ENCODE measurements around the gene TUT7. TPM values are rescaled to one million over a fixed set of nuclear protein-coding genes. Genes with fewer than 3 reads are reported as not detected.

Gene TUT7
- total RNA-seq, 1 experiment from 2014 or later = 36.1 TPM

- H3K9me2 ChIP-seq (ENCODE audit: insufficient read depth) = no peaks in the 10 kb centered on the region
- ChIA-PET CTCF (no interaction called here), POLR2A (ENCODE audit: unreplicated experiment) (no interaction called here)
- no peak overlapping the region for H2AFZ ChIP-seq
- H3K27ac ChIP-seq = no peak overlapping the region
- H3K36me3 ChIP-seq (ENCODE audit: low read depth) = no peaks in the 10 kb centered on the region
- peaks cover 8% of the 10 kb centered on the region; the same call in 1 of the 2 replicates for H3F3A ChIP-seq (ENCODE audit: insufficient read depth, low read depth)
- no peak overlapping the region for H3K4me3 ChIP-seq
- H3K4me1 ChIP-seq (replicated peaks; ENCODE audit: insufficient read depth) = peaks cover 17% of the 10 kb centered on the region
- H3K79me2 ChIP-seq (ENCODE audit: low read depth) = no peaks in the 10 kb centered on the region
- intact Hi-C loops (cut with micrococcal nuclease; ENCODE audit: unreplicated experiment) = no loop called here
- no peaks in the 10 kb centered on the region for H3K27me3 ChIP-seq (ENCODE audit: insufficient read depth, low read depth)
- no peaks in the 10 kb centered on the region for H3K9me3 ChIP-seq (ENCODE audit: insufficient read depth, low read depth)
- no peak overlapping the region for H3K4me2 ChIP-seq
- DNase-seq = no peak
- TF ChIP-seq CTCF (conservative IDR thresholded peaks at IDR 0.05) = no peak
- no TSS peak for BruUV-seq (replicated peaks)
- H4K20me1 ChIP-seq (ENCODE audit: insufficient read depth) = no peaks in the 10 kb centered on the region
These were observed 5.1 kb upstream of the TUT7 start for GRCh38 chr9:86359151-86359879.

- H3K36me3 ChIP-seq (ENCODE audit: low read depth) = peaks cover 7% of the 10 kb centered on the region; the same call in 1 of the 2 replicates
- no peak for TF ChIP-seq CTCF (conservative IDR thresholded peaks at IDR 0.05)
- no peak for TF ChIP-seq EZH2 (IDR thresholded peaks at IDR 0.05; ENCODE audit: low read depth)
- H3K27ac ChIP-seq = no peak overlapping the region
- CTCF ChIA-PET = no interaction called here
- H3F3A ChIP-seq (ENCODE audit: insufficient read depth, low read depth) = peaks cover 11% of the 10 kb centered on the region
- no peak overlapping the region; the same call in 1 of the 2 replicates for H2AFZ ChIP-seq
- no peak overlapping the region for H3K4me3 ChIP-seq
- H4K20me1 ChIP-seq (ENCODE audit: insufficient read depth) = no peaks in the 10 kb centered on the region
- H3K27me3 ChIP-seq (ENCODE audit: insufficient read depth, low read depth) = no peaks in the 10 kb centered on the region
- intact Hi-C loops (cut with micrococcal nuclease; ENCODE audit: unreplicated experiment) = no loop called here
- no TSS peak for BruUV-seq (replicated peaks)
- no peaks in the 10 kb centered on the region for H3K9me3 ChIP-seq (ENCODE audit: insufficient read depth, low read depth)
- peaks cover 18% of the 10 kb centered on the region for H3K79me2 ChIP-seq (ENCODE audit: low read depth)
- no peak overlapping the region for H3K4me2 ChIP-seq
- peaks cover 27% of the 10 kb centered on the region for H3K4me1 ChIP-seq (replicated peaks; ENCODE audit: insufficient read depth)
- DNase-seq = no peak
- no peaks in the 10 kb centered on the region for H3K9me2 ChIP-seq (ENCODE audit: insufficient read depth)
- POLR2A ChIA-PET (ENCODE audit: unreplicated experiment) = no interaction called here
These were observed 3.0 kb upstream of the TUT7 start for GRCh38 chr9:86356871-86357866.

GRCh38 chr9:86355814-86356213, 1.6 kb upstream of the TUT7 start:
- peaks cover 32% of the 10 kb centered on the region for H3K79me2 ChIP-seq (ENCODE audit: low read depth)
- BruUV-seq (replicated peaks) = no TSS peak
- peak; percentile 59 to 80 for DNase-seq
- ChIA-PET CTCF (interaction anchor here (0.5 kb wide), 1 partner anchor 88 kb away, joined by 6 read pairs; no protein-coding TSS in a partner anchor), POLR2A (ENCODE audit: unreplicated experiment) (no interaction called here)
- TF ChIP-seq EZH2 (IDR thresholded peaks at IDR 0.05; ENCODE audit: low read depth) (no peak), CTCF (conservative IDR thresholded peaks at IDR 0.05) (no peak; the same call in 1 of the 2 replicates)
- peak overlapping the region; percentile 57 for H3K27ac ChIP-seq
- peak overlapping the region; percentile 98 for H3K4me2 ChIP-seq
- no peaks in the 10 kb centered on the region for H3K9me2 ChIP-seq (ENCODE audit: insufficient read depth)
- peak overlapping the region; percentile 64; the same call in 1 of the 2 replicates for H3K4me3 ChIP-seq
- H4K20me1 ChIP-seq (ENCODE audit: insufficient read depth) = 0 out of 2 replicates have a peak, but pooled peaks cover 4% of the 10 kb centered on the region
- peaks cover 11% of the 10 kb centered on the region; the same call in 1 of the 2 replicates for H3K36me3 ChIP-seq (ENCODE audit: low read depth)
- H3K9me3 ChIP-seq (ENCODE audit: insufficient read depth, low read depth) = no peaks in the 10 kb centered on the region
- peaks cover 11% of the 10 kb centered on the region for H3F3A ChIP-seq (ENCODE audit: insufficient read depth, low read depth)
- intact Hi-C loops (cut with micrococcal nuclease; ENCODE audit: unreplicated experiment) = no loop called here
- no peaks in the 10 kb centered on the region for H3K27me3 ChIP-seq (ENCODE audit: insufficient read depth, low read depth)
- H2AFZ ChIP-seq = no peak overlapping the region
- H3K4me1 ChIP-seq (replicated peaks; ENCODE audit: insufficient read depth) = peaks cover 39% of the 10 kb centered on the region

All from PC-9 (cell line).